ENCODE results near the gene ZNF497. TPM values are rescaled to one million over a fixed set of nuclear protein-coding genes. Genes with fewer than 3 reads are reported as not detected.
A peak's percentile ranks its signal among the peaks of the same experiment; 100 is the strongest.
"Not testable (repeated sequence)": the region's sequence is repeated elsewhere in the genome, so short reads cannot be mapped to it uniquely, and the experiment has no call there.

ZNF497 gene
- total RNA-seq: 1 to 10 TPM; 3.7 to 4.9 TPM
- 1 to 10 TPM; 6.9 to 9.1 TPM for polyA plus RNA-seq (ENCODE audit: insufficient read length in 2 of 2)
- long read RNA-seq, donor 1, partial matches to known transcripts: 0 of 3 reads
- long read RNA-seq, donor 1, other reads (novel, unspliced or antisense): 0 of 3 reads
- long read RNA-seq, donor 2: 0 reads
- long read RNA-seq, donor 3: 0 reads
- long read RNA-seq, donor 4, partial matches to known transcripts: 0 of 1 reads
- long read RNA-seq, donor 4, other reads (novel, unspliced or antisense): 0 of 1 reads

GRCh38 chr19:58362272-58362994, at the start of gene ZNF497:
Gene ZNF497, minus strand, starts transcription at chr19:58362751. Its CDS starts 5,116 bp downstream, at chr19:58357635.
- Histone ChIP-seq H3K36me3 (ENCODE audit: control insufficient read depth, insufficient read depth, low read length) (peaks cover 39% of the 10 kb centered on the region), H3K9me3 (ENCODE audit: control insufficient read depth, insufficient read depth, low read length) (no peaks in the 10 kb centered on the region), H3K4me1 (ENCODE audit: control insufficient read depth, insufficient read depth, low read length) (peaks cover 26% of the 10 kb centered on the region), H3K27ac (ENCODE audit: low read depth, low read length) (peak within 1 kb of the TSS; percentile 98), H3K4me3 (ENCODE audit: low read depth, low read length) (peak within 1 kb of the TSS; percentile 92), H3K27me3 (ENCODE audit: control insufficient read depth, insufficient read depth, low read length) (peaks cover 4% of the 10 kb centered on the region)
- peak; percentile 89 to 99 (median 92) for DNase-seq (ENCODE audit: low read depth in 4 of 6, low spot score in 6 of 6)
- under 1% methylated on average over 74 of the region's 74 CpGs for WGBS (ENCODE audit: insufficient coverage)

GRCh38 chr19:58409010-58409790, 46.6 kb upstream of the ZNF497 start:
- WGBS (ENCODE audit: insufficient coverage): under 1% methylated on average over 33 of the region's 34 CpGs
- Histone ChIP-seq H3K36me3 (ENCODE audit: control insufficient read depth, insufficient read depth, low read length) (peaks cover 16% of the 10 kb centered on the region), H3K9me3 (ENCODE audit: control insufficient read depth, insufficient read depth, low read length) (no peaks in the 10 kb centered on the region), H3K4me1 (ENCODE audit: control insufficient read depth, insufficient read depth, low read length) (peaks cover 28% of the 10 kb centered on the region), H3K27me3 (ENCODE audit: control insufficient read depth, insufficient read depth, low read length) (no peaks in the 10 kb centered on the region), H3K4me3 (ENCODE audit: low read depth, low read length) (peak overlapping the region; percentile 88), H3K27ac (ENCODE audit: low read depth, low read length) (peak overlapping the region; percentile 91)
- DNase-seq (ENCODE audit: low read depth in 4 of 6, low spot score in 6 of 6): peak in 2 of 6 donors; percentile 16 to 56

DNA sequence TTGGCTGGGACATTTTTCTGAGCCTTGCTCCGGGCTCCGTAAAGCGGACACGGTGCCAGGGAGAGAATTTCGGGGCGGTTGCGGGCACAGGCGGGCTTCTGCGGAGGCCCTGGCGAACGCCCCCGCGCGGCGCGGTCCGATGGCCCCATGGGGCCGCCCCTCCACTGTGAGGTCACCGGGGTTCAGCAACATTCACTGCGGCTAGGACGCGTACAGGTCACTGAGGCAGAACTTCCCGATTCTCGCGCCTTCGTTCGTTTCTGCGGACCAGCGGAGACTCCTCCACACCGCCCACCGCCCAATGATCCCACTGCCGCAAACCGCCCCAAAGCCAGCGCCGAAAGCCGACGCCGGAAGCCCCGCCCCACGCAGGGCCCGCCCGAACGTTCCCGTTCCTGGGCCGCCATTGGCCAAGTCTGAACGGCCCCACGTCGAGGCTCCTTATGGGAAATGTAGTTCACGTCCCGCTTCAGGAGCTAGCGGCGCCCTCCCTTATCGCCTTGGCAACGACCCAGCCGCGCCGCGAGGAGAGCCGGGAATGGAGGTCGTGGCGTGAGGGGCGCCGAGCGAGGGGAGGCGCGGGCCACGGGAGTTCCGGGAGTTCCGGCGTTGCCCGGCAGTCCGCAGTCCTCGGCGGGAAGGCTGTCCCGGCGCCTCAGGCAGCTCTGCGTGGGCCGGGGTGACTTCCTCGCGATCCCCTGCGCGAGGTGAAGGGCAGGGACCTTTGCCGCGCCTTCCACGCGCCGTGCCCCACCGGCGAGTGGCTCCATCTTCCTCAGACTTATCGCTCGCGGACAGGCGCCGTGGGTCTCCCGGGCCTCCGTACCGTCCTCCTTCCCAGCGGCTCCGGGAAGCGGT, 45.8 kb upstream of the ZNF497 start, which contains the start of gene ZNF584:
Gene ZNF584 (plus strand): TSS at position 498 of the 858 bp plus-strand sequence. CDS start 499 bp downstream, outside the sequence.
- Histone ChIP-seq H3K4me3 (ENCODE audit: low read depth, low read length) (peak within 1 kb of the TSS; percentile 88), H3K9me3 (ENCODE audit: control insufficient read depth, insufficient read depth, low read length) (no peaks in the 10 kb centered on the region), H3K27me3 (ENCODE audit: control insufficient read depth, insufficient read depth, low read length) (no peaks in the 10 kb centered on the region), H3K36me3 (ENCODE audit: control insufficient read depth, insufficient read depth, low read length) (peaks cover 15% of the 10 kb centered on the region), H3K4me1 (ENCODE audit: control insufficient read depth, insufficient read depth, low read length) (peaks cover 28% of the 10 kb centered on the region), H3K27ac (ENCODE audit: low read depth, low read length) (peak within 1 kb of the TSS; percentile 91)
- DNase-seq (ENCODE audit: low read depth in 4 of 6, low spot score in 6 of 6): peak; percentile 86 to 99 (median 96)
- whole genome bisulfite sequencing (ENCODE audit: insufficient coverage): under 1% methylated on average over 100 of the region's 100 CpGs

DNA sequence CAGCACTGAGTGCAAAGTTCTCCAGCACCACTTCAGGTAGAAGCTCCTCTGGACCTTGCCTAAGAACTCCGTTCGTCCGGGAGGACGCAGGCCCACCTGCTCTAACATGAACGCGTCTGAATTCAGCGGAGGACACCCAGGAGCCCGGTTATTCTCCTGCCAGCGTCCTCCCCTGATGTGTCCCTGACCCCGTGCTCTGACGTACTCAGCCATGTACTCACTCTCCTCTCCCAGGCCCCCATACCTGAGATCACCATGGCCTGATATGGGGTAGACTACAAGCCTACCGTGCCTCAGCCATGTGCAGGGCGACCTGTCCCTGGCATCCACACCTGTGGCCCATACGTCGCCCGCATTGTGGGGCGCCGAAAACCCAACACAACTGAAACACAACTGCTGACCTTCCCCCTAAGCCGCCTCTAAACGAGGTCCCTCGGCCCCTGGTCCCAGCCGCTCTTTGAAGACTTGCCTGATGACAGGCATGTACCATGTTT, 45.2 kb upstream of the ZNF497 start:
- peak overlapping the region; percentile 91 for H3K27ac ChIP-seq (ENCODE audit: low read depth, low read length)
- peaks cover 13% of the 10 kb centered on the region for H3K36me3 ChIP-seq (ENCODE audit: control insufficient read depth, insufficient read depth, low read length)
- peak overlapping the region; percentile 88 for H3K4me3 ChIP-seq (ENCODE audit: low read depth, low read length)
- 6% methylated on average over 22 of the region's 22 CpGs for WGBS (ENCODE audit: insufficient coverage)
- H3K27me3 ChIP-seq (ENCODE audit: control insufficient read depth, insufficient read depth, low read length): no peaks in the 10 kb centered on the region
- no peak for DNase-seq (ENCODE audit: low read depth in 4 of 6, low spot score in 6 of 6)
- no peaks in the 10 kb centered on the region for H3K9me3 ChIP-seq (ENCODE audit: control insufficient read depth, insufficient read depth, low read length)
- H3K4me1 ChIP-seq (ENCODE audit: control insufficient read depth, insufficient read depth, low read length): peaks cover 28% of the 10 kb centered on the region

DNA sequence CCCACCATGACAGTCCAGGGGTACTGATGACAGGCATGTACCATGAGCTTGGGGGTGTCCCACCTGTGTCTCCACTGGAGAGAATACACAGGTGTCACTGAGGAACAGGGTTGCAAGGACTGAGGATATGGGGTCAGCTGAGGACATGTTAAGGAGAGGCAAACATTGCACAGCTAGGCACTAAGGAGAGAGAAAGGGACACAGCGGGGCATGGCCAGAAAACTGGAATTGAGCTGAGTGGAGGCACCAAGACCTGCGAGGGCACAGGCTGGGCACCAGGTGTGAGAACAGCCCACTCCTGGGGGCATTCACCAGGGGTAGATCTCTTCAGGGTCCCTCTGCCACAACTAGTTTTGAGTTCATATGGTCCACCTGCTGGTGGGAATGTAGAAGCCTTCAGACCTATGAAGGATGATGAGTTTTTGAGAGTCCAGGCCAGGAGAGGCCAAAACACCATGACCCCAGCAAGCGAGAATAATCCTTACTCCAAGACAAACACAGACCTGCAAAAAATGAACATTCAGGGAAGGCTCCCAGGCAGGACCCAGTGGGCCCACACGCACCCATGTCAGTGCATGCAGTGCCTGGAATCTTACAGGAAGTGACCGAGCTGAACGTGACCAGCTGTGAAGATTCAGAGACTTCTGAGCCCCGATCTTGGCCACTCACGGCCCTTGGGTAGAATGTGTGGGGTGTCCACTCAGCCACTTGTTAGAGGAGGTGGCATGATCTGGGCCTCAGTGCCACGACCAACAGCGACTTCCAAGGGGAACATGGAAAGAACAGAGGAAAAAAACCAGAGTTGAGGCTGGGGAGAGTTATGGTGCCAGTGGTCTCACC, 44.5 kb upstream of the ZNF497 start:
- H3K4me1 ChIP-seq (ENCODE audit: control insufficient read depth, insufficient read depth, low read length): peaks cover 33% of the 10 kb centered on the region
- H3K36me3 ChIP-seq (ENCODE audit: control insufficient read depth, insufficient read depth, low read length): peaks cover 13% of the 10 kb centered on the region
- WGBS (ENCODE audit: insufficient coverage): 74% methylated on average over 9 of the region's 10 CpGs
- no peaks in the 10 kb centered on the region for H3K9me3 ChIP-seq (ENCODE audit: control insufficient read depth, insufficient read depth, low read length)
- H3K27me3 ChIP-seq (ENCODE audit: control insufficient read depth, insufficient read depth, low read length): no peaks in the 10 kb centered on the region
- H3K27ac ChIP-seq (ENCODE audit: low read depth, low read length): no peak overlapping the region
- peak overlapping the region; percentile 88 for H3K4me3 ChIP-seq (ENCODE audit: low read depth, low read length)
- DNase-seq (ENCODE audit: low read depth in 4 of 6, low spot score in 6 of 6): no peak

DNA sequence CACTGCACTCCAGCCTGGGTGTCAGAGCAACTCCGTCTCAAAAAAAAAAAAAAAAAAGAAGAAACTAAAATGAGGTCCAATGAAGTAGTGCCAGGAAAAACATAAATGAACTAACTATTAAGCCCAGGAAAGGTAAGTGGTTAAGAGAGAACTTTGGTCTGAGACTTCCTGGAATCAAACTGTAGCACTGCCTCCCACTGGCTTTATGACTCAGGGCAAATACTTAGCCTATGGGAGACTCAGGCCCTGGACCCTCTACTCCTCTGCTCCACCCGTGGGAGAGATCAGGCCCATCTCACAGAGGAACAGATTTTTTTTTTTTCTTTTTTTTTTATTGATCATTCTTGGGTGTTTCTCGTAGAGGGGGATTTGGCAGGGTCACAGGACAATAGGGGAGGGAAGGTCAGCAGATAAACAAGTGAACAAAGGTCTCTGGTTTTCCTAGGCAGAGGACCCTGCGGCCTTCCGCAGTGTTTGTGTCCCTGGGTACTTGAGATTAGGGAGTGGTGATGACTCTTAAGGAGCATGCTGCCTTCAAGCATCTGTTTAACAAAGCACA, 41.4 kb upstream of the ZNF497 start:
- peaks cover 40% of the 10 kb centered on the region for H3K4me1 ChIP-seq (ENCODE audit: control insufficient read depth, insufficient read depth, low read length)
- not testable (repeated sequence) for H3K9me3 ChIP-seq (ENCODE audit: control insufficient read depth, insufficient read depth, low read length); DNase-seq (ENCODE audit: low read depth in 4 of 6, low spot score in 6 of 6); H3K27ac ChIP-seq (ENCODE audit: low read depth, low read length); H3K36me3 ChIP-seq (ENCODE audit: control insufficient read depth, insufficient read depth, low read length); H3K27me3 ChIP-seq (ENCODE audit: control insufficient read depth, insufficient read depth, low read length); H3K4me3 ChIP-seq (ENCODE audit: low read depth, low read length)
- no CpG with 5 or more reads among the region's 5 CpGs for WGBS (ENCODE audit: insufficient coverage)

DNA sequence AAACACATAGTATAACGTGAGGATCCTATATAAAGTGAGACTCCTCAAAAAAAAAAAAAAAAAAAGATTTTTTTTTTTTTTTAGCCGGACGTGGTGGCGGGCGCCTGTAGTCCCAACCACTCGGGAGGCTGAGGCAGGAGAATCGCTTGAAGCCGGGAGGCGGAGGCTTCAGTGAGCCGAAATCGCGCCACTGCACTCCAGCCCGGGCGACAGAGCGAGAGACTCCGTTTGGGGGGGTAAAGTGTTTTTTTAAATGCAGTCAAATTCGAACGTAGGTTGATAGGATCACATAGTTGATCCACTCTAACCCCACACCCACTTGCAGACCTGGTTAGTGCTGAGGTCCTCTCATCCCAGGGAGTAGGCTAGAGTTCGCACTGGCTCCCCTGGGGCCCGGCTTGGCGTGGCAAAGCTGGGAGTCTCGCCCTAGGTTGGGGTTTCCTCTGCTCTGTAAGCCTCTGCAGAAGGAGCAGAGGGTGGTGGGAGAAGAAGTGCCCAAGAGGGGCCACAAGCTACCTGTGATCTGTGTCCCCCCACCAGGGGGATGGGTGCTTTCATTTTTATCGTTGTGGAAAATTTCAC, 39.4 kb upstream of the ZNF497 start:
- Histone ChIP-seq H3K27me3 (ENCODE audit: control insufficient read depth, insufficient read depth, low read length) (no peaks in the 10 kb centered on the region), H3K9me3 (ENCODE audit: control insufficient read depth, insufficient read depth, low read length) (no peaks in the 10 kb centered on the region), H3K27ac (ENCODE audit: low read depth, low read length) (peak overlapping the region; percentile 95), H3K4me3 (ENCODE audit: low read depth, low read length) (peak overlapping the region; percentile 74), H3K4me1 (ENCODE audit: control insufficient read depth, insufficient read depth, low read length) (peaks cover 32% of the 10 kb centered on the region), H3K36me3 (ENCODE audit: control insufficient read depth, insufficient read depth, low read length) (peaks cover 2% of the 10 kb centered on the region)
- 71% methylated on average over 4 of the region's 23 CpGs for WGBS (ENCODE audit: insufficient coverage)
- no peak for DNase-seq (ENCODE audit: low read depth in 4 of 6, low spot score in 6 of 6)
